ENCODE measurements around the gene TRIM58. TPM values are rescaled to one million over a fixed set of nuclear protein-coding genes. Genes with fewer than 3 reads are reported as not detected.

Gene TRIM58
- total RNA-seq, 1 experiment from 2014 or later, result not detected

- Histone ChIP-seq H3K36me3 (ENCODE audit: control insufficient read depth, insufficient read depth, low read length) (no peaks in the 10 kb centered on the region), H3K27ac (ENCODE audit: low read length) (no peak overlapping the region), H3K4me1 (ENCODE audit: control insufficient read depth, insufficient read depth, low read length) (no peaks in the 10 kb centered on the region), H3K4me3 (ENCODE audit: low read depth in 2 of 2, low read length in 2 of 2) (no peak overlapping the region), H3K27me3 (ENCODE audit: control insufficient read depth, insufficient read depth, low read length) (no peaks in the 10 kb centered on the region), H3K9me3 (ENCODE audit: control insufficient read depth, insufficient read depth, low read depth, low read length) (no peaks in the 10 kb centered on the region)
- DNase-seq (ENCODE audit: low read depth, low spot score) (no peak), ATAC-seq (no peak)
- in situ Hi-C loops (cut with HindIII; ENCODE audit: low pct_unique_long_range_greater_than_20kb, low sequenced_read_pairs), result no loop called here
- no peak for TF ChIP-seq CTCF (IDR thresholded peaks at IDR 0.05)
- TF ChIP-seq SIN3A (IDR thresholded peaks at IDR 0.05; ENCODE audit: borderline replicate concordance, insufficient read depth, low read depth, low read length), result no peak
- no peak for TF ChIP-seq REST (IDR thresholded peaks at IDR 0.05; ENCODE audit: insufficient read depth in 1 of 2, low read depth in 2 of 2, low read length in 1 of 2)
- TF ChIP-seq POLR2AphosphoS5 (IDR thresholded peaks at IDR 0.05; ENCODE audit: low read depth, low read length), result no peak
- POLR2A ChIA-PET, result no interaction called here
- CTCF ChIA-PET, result no interaction called here
- intact Hi-C loops (cut with micrococcal nuclease; ENCODE audit: unreplicated experiment), result no loop called here
- BruUV-seq (replicated peaks), result no TSS peak
Observed at GRCh38 chr1:247822060-247822459, 34.9 kb upstream of the TRIM58 start.

- no peaks in the 10 kb centered on the region for H3K36me3 ChIP-seq (ENCODE audit: control insufficient read depth, insufficient read depth, low read length)
- DNase-seq (ENCODE audit: low read depth, low spot score) (no peak), ATAC-seq (no peak)
- TF ChIP-seq CTCF (IDR thresholded peaks at IDR 0.05) (no peak), SIN3A (IDR thresholded peaks at IDR 0.05; ENCODE audit: borderline replicate concordance, insufficient read depth, low read depth, low read length) (no peak), TCF7L2 (IDR thresholded peaks at IDR 0.05; ENCODE audit: low read depth, low read length) (no peak), REST (IDR thresholded peaks at IDR 0.05; ENCODE audit: insufficient read depth in 1 of 2, low read depth in 2 of 2, low read length in 1 of 2) (no peak), POLR2AphosphoS5 (IDR thresholded peaks at IDR 0.05; ENCODE audit: low read depth, low read length) (no peak)
- ChIA-PET POLR2A (no interaction called here), CTCF (interaction anchor here (0.6 kb wide), 1 partner anchor 56 kb away, joined by 7 read pairs; no protein-coding TSS in a partner anchor)
- H3K9me3 ChIP-seq (ENCODE audit: control insufficient read depth, insufficient read depth, low read depth, low read length), result no peaks in the 10 kb centered on the region
- intact Hi-C loops (cut with micrococcal nuclease; ENCODE audit: unreplicated experiment), result no loop called here
- no TSS peak for BruUV-seq (replicated peaks)
- in situ Hi-C loops (cut with HindIII; ENCODE audit: low pct_unique_long_range_greater_than_20kb, low sequenced_read_pairs), result no loop called here
- no peak within 1 kb of the TSS for H3K4me3 ChIP-seq (ENCODE audit: low read depth in 2 of 2, low read length in 2 of 2)
- no peaks in the 10 kb centered on the region for H3K27me3 ChIP-seq (ENCODE audit: control insufficient read depth, insufficient read depth, low read length)
- no peak within 1 kb of the TSS for H3K27ac ChIP-seq (ENCODE audit: low read length)
- H3K4me1 ChIP-seq (ENCODE audit: control insufficient read depth, insufficient read depth, low read length), result no peaks in the 10 kb centered on the region
Observed at GRCh38 chr1:247824023-247824422, 33.0 kb upstream of the TRIM58 start, which contains the start of gene OR14A16. OR14A16 (minus strand) TSS chr1:247824119; CDS start chr1:247815729, 8,390 bp downstream.

All from Panc1 (cell line).